Measurements from ENCODE around the gene KRTAP4-12. TPM values are rescaled to one million over a fixed set of nuclear protein-coding genes. Genes with fewer than 3 reads are reported as not detected.
A peak's percentile ranks its signal among the peaks of the same experiment; 100 is the strongest.
"Not testable (repeated sequence)": the region's sequence is repeated elsewhere in the genome, so short reads cannot be mapped to it uniquely, and the experiment has no call there.

KRTAP4-12 gene
- total and polyA plus RNA-seq, 7 experiments from 2014 or later: not detected

GRCh38 chr17:41160190-41160589 is 36.2 kb upstream of the KRTAP4-12 start:
- H3K4me3 Mint-ChIP-seq; H3K4me1 ChIP-seq (ENCODE audit: control insufficient read depth in 2 of 2, insufficient read depth in 2 of 2, low read length in 2 of 2); H3K36me3 ChIP-seq (ENCODE audit: control insufficient read depth in 2 of 3, insufficient read depth in 3 of 3, low read length in 3 of 3); H3K9me3 ChIP-seq (ENCODE audit: control insufficient read depth in 2 of 3, low read length in 3 of 3); CTCF ChIA-PET; POLR2A ChIA-PET; DNase-seq; H3K4me1 Mint-ChIP-seq; H3K9me3 Mint-ChIP-seq; H3K27me3 ChIP-seq (ENCODE audit: control insufficient read depth in 2 of 2, insufficient read depth in 2 of 2, low read length in 2 of 2); H3K36me3 Mint-ChIP-seq; H3K27ac ChIP-seq (ENCODE audit: low read depth, low read length); H3K27ac Mint-ChIP-seq; ATAC-seq; H3K4me3 ChIP-seq (ENCODE audit: low read length): not testable (repeated sequence)
- intact Hi-C loops (cut with micrococcal nuclease): loop anchor here in 1 of 2 donors (5.0 kb wide), 1 partner anchor 113 kb away; the partner anchor contains the start of gene KRTAP2-1
- H3K27me3 Mint-ChIP-seq: peaks cover 0 to 25% (median 11%) of the 10 kb centered on the region in 5 donors

- CTCF ChIA-PET: no interaction called here
- intact Hi-C loops (cut with micrococcal nuclease): no loop called here
Measured at GRCh38 chr17:41153856-41154255, 29.9 kb upstream of the KRTAP4-12 start.

GRCh38 chr17:41151525-41151924 is 27.5 kb upstream of the KRTAP4-12 start:
- Histone ChIP-seq H3K4me3 (ENCODE audit: low read length) (no peak overlapping the region), H3K27ac (ENCODE audit: low read depth, low read length) (no peak overlapping the region), H3K27me3 (ENCODE audit: control insufficient read depth in 2 of 2, insufficient read depth in 2 of 2, low read length in 2 of 2) (no peaks in the 10 kb centered on the region), H3K4me1 (ENCODE audit: control insufficient read depth in 2 of 2, insufficient read depth in 2 of 2, low read length in 2 of 2) (no peaks in the 10 kb centered on the region), H3K9me3 (ENCODE audit: control insufficient read depth in 2 of 3, low read length in 3 of 3) (no peaks in the 10 kb centered on the region), H3K36me3 (ENCODE audit: control insufficient read depth in 2 of 3, insufficient read depth in 3 of 3, low read length in 3 of 3) (no peaks in the 10 kb centered on the region)
- Mint-ChIP-seq H3K4me3 (no peak overlapping the region), H3K27me3 (peaks cover 0 to 14% (median 9%) of the 10 kb centered on the region in 5 donors), H3K27ac (no peak overlapping the region), H3K9me3 (peaks cover 0 to 1% (median 0%) of the 10 kb centered on the region in 11 donors), H3K4me1 (peaks cover 0 to 17% (median 5%) of the 10 kb centered on the region in 7 donors), H3K36me3 (no peaks in the 10 kb centered on the region)
- DNase-seq (no peak), ATAC-seq (no peak)
- CTCF ChIA-PET: no interaction called here
- intact Hi-C loops (cut with micrococcal nuclease): no loop called here
- POLR2A ChIA-PET: no interaction called here

More at GRCh38 chr17:41153856-41154255, 29.9 kb upstream of the KRTAP4-12 start:
- Mint-ChIP-seq H3K27ac (peak overlapping the region in 1 of 9 donors; percentile 20), H3K36me3 (peaks cover 0 to 4% (median 0%) of the 10 kb centered on the region in 5 donors), H3K9me3 (peaks cover 0 to 1% (median 0%) of the 10 kb centered on the region in 11 donors), H3K27me3 (peaks cover 0 to 25% (median 11%) of the 10 kb centered on the region in 5 donors), H3K4me1 (peaks cover 0 to 12% (median 0%) of the 10 kb centered on the region in 7 donors), H3K4me3 (no peak overlapping the region)
- Histone ChIP-seq H3K4me1 (ENCODE audit: control insufficient read depth in 2 of 2, insufficient read depth in 2 of 2, low read length in 2 of 2) (no peaks in the 10 kb centered on the region), H3K27ac (ENCODE audit: low read depth, low read length) (no peak overlapping the region), H3K9me3 (ENCODE audit: control insufficient read depth in 2 of 3, low read length in 3 of 3) (no peaks in the 10 kb centered on the region), H3K4me3 (ENCODE audit: low read length) (no peak overlapping the region), H3K27me3 (ENCODE audit: control insufficient read depth in 2 of 2, insufficient read depth in 2 of 2, low read length in 2 of 2) (peaks cover 0 to 2% of the 10 kb centered on the region in 2 donors), H3K36me3 (ENCODE audit: control insufficient read depth in 2 of 3, insufficient read depth in 3 of 3, low read length in 3 of 3) (no peaks in the 10 kb centered on the region)
- POLR2A ChIA-PET: no interaction called here
- DNase-seq: no peak
- ATAC-seq: no peak

GRCh38 chr17:41150026-41150425 is 26.0 kb upstream of the KRTAP4-12 start:
- Histone ChIP-seq H3K27ac (ENCODE audit: low read depth, low read length) (no peak overlapping the region), H3K4me3 (ENCODE audit: low read length) (no peak overlapping the region), H3K27me3 (ENCODE audit: control insufficient read depth in 2 of 2, insufficient read depth in 2 of 2, low read length in 2 of 2) (no peaks in the 10 kb centered on the region), H3K4me1 (ENCODE audit: control insufficient read depth in 2 of 2, insufficient read depth in 2 of 2, low read length in 2 of 2) (no peaks in the 10 kb centered on the region), H3K9me3 (ENCODE audit: control insufficient read depth in 2 of 3, low read length in 3 of 3) (no peaks in the 10 kb centered on the region), H3K36me3 (ENCODE audit: control insufficient read depth in 2 of 3, insufficient read depth in 3 of 3, low read length in 3 of 3) (no peaks in the 10 kb centered on the region)
- no peak overlapping the region for H3K4me3 Mint-ChIP-seq
- peaks cover 0 to 17% (median 0%) of the 10 kb centered on the region in 5 donors for H3K27me3 Mint-ChIP-seq
- no peak for ATAC-seq
- intact Hi-C loops (cut with micrococcal nuclease): no loop called here
- peaks cover 0 to 19% (median 5%) of the 10 kb centered on the region in 7 donors for H3K4me1 Mint-ChIP-seq
- H3K9me3 Mint-ChIP-seq: peaks cover 0 to 3% (median 0%) of the 10 kb centered on the region in 11 donors
- DNase-seq: no peak
- no peak overlapping the region for H3K27ac Mint-ChIP-seq
- H3K36me3 Mint-ChIP-seq: no peaks in the 10 kb centered on the region
- ChIA-PET CTCF (interaction anchor here (0.6 kb wide), 1 partner anchor 40 kb away, joined by 5 read pairs; no protein-coding TSS in a partner anchor), POLR2A (interaction anchor here (1.0 kb wide), 1 partner anchor 42 kb away, joined by 4 read pairs; no protein-coding TSS in a partner anchor)

- Mint-ChIP-seq H3K27ac (peak within 1 kb of the TSS in 1 of 9 donors; percentile 7), H3K4me3 (no peak within 1 kb of the TSS), H3K27me3 (peaks cover 0 to 18% (median 0%) of the 10 kb centered on the region in 5 donors), H3K4me1 (peaks cover 0 to 19% (median 5%) of the 10 kb centered on the region in 7 donors), H3K9me3 (peaks cover 0 to 6% (median 0%) of the 10 kb centered on the region in 11 donors), H3K36me3 (no peaks in the 10 kb centered on the region)
- POLR2A ChIA-PET: no interaction called here
- Histone ChIP-seq H3K9me3 (ENCODE audit: control insufficient read depth in 2 of 3, low read length in 3 of 3) (no peaks in the 10 kb centered on the region), H3K27ac (ENCODE audit: low read depth, low read length) (no peak within 1 kb of the TSS), H3K27me3 (ENCODE audit: control insufficient read depth in 2 of 2, insufficient read depth in 2 of 2, low read length in 2 of 2) (no peaks in the 10 kb centered on the region), H3K4me1 (ENCODE audit: control insufficient read depth in 2 of 2, insufficient read depth in 2 of 2, low read length in 2 of 2) (no peaks in the 10 kb centered on the region), H3K36me3 (ENCODE audit: control insufficient read depth in 2 of 3, insufficient read depth in 3 of 3, low read length in 3 of 3) (no peaks in the 10 kb centered on the region), H3K4me3 (ENCODE audit: low read length) (no peak within 1 kb of the TSS)
- CTCF ChIA-PET: interaction anchor here (0.6 kb wide), 1 partner anchor 39 kb away, joined by 5 read pairs; no protein-coding TSS in a partner anchor
- no peak for DNase-seq
- no peak for ATAC-seq
- intact Hi-C loops (cut with micrococcal nuclease): no loop called here
Measured at GRCh38 chr17:41149652-41149985, 25.6 kb upstream of the KRTAP4-12 start, which contains the start of gene KRTAP4-5. Gene KRTAP4-5, minus strand, starts transcription at chr17:41149825. Its CDS starts 58 bp downstream, at chr17:41149767.

- POLR2A ChIA-PET; H3K36me3 ChIP-seq (ENCODE audit: control insufficient read depth in 2 of 3, insufficient read depth in 3 of 3, low read length in 3 of 3); H3K9me3 Mint-ChIP-seq; ATAC-seq; DNase-seq; intact Hi-C loops (cut with micrococcal nuclease); H3K27ac ChIP-seq (ENCODE audit: low read depth, low read length); H3K27me3 ChIP-seq (ENCODE audit: control insufficient read depth in 2 of 2, insufficient read depth in 2 of 2, low read length in 2 of 2); H3K4me3 ChIP-seq (ENCODE audit: low read length); H3K4me1 ChIP-seq (ENCODE audit: control insufficient read depth in 2 of 2, insufficient read depth in 2 of 2, low read length in 2 of 2); H3K4me3 Mint-ChIP-seq; H3K9me3 ChIP-seq (ENCODE audit: control insufficient read depth in 2 of 3, low read length in 3 of 3); H3K36me3 Mint-ChIP-seq: not testable (repeated sequence)
- peak overlapping the region in 1 of 9 donors; percentile 7 for H3K27ac Mint-ChIP-seq
- peaks cover 0 to 19% (median 5%) of the 10 kb centered on the region in 7 donors for H3K4me1 Mint-ChIP-seq
- peaks cover 0 to 18% (median 0%) of the 10 kb centered on the region in 5 donors for H3K27me3 Mint-ChIP-seq
- CTCF ChIA-PET: interaction anchor here (0.6 kb wide), 1 partner anchor 39 kb away, joined by 5 read pairs; no protein-coding TSS in a partner anchor
Measured at GRCh38 chr17:41148971-41149651, 25.1 kb upstream of the KRTAP4-12 start.
